GM08714 (cell line): ENCODE results near the gene SNX5.

Experiments used
- H3K4me3 ChIP-seq: fragments of 200-500 bp; sonication (Bioruptor generic); 2 replicates; pipeline ENCODE4 v1.5.1; 2014; ENCODE audit warnings: mild to moderate bottlenecking, low read length, inconsistent platforms
- ZNF274 ChIP-seq: IDR thresholded peaks from 2 replicates; pipeline ENCODE4 v1.6.1; 2012; ENCODE audit warnings: mild to moderate bottlenecking, low read depth, low read length

SNX5 gene

DNA sequence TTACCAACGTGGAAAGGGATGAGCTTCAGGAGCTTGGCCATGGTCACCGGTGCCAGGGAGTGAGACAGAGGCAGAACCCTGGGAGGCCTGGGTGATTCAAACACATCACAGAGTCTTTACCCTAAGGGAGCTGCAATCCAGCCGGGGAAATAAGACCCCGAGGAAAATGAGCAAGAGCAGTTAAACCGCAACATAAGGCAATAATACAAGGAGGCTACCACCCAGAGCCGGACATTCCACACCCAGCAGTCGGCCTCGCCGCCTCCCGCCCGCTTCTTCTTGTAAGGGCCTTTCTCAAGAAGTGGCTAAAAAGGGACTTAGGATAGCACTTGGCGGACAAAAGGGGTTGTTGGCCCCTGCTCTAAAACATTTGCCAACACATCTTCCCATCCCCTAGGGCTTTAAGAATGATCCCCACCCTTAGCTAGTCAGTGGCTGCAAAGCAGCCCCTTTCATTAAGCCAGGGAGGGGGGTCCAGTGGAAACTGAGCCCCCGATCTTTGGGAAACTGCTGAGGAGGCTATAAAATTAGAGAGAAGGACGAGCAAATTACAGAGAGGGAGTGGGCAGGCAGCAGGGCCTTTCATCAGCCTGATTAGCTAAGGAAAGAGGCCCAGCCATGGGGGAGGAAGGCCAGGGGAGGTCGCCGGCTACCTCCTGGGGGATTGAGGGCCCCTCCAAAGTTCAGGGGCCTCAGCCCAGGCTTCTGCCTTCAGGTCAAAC, 34.3 kb downstream of the SNX5 start:
- H3K4me3 ChIP-seq, result no peak overlapping the region
- no peak for TF ChIP-seq ZNF274

DNA sequence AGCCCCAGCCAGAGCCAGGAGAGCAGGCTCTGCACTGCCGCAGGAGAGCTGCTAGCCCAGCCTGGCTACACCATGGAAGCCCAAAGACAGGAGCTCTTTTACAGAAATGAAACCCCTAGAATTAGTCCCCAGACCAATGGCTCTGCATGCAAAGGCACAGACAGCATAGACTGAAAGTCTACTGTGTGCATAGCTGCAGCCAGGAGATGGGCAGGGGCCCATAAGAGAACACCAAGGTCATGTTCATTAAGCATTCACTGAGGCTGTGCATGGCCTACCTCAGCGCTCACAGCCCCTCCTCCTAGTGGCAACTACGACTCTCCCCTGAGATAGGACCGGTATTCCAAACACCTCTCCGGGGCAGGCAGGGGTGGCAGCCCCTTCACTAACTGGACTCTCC, 34.9 kb downstream of the SNX5 start:
- no peak for TF ChIP-seq ZNF274
- no peak overlapping the region for H3K4me3 ChIP-seq

DNA sequence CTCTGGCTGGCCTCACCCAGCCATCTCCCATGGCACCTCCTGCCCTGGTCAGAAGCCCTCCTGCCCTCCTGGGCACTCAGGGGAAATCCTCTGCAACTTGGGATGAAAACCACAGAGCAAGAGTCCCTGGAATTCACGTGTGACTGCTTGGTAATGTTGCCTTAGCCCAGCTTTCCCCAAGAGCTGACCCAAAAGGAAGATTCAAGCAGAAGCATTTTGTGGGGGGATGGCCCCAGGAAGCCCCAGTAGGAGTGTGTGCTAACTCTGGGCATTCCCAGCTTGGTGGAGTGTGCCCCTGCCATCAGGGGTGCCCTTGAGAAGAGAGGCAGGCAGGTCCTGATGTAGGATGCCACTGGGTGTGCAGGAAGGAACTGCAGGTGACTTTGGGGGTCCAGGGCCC, 35.5 kb downstream of the SNX5 start:
- H3K4me3 ChIP-seq, result no peak overlapping the region
- TF ChIP-seq ZNF274, result no peak

DNA sequence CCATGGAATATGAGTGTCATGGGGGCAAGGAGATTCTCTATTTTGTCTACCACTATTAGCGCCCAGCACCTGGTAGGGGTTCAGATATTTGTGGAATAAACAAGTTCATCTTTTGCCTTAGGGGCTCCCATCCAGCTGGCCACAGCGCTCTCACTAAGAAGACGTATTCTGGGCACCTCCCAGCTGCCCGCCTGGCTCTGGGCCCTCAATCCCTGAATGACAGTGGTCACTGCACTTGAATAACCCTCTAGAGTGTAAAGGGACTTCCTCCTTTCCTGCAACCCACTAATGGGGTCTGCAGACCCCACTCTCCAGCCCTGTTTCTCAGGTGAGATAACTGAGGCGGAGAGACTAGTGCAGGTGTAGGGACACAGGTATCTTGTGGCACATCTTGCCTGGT, 36.2 kb downstream of the SNX5 start:
- H3K4me3 ChIP-seq, result no peak overlapping the region
- TF ChIP-seq ZNF274, result no peak

DNA sequence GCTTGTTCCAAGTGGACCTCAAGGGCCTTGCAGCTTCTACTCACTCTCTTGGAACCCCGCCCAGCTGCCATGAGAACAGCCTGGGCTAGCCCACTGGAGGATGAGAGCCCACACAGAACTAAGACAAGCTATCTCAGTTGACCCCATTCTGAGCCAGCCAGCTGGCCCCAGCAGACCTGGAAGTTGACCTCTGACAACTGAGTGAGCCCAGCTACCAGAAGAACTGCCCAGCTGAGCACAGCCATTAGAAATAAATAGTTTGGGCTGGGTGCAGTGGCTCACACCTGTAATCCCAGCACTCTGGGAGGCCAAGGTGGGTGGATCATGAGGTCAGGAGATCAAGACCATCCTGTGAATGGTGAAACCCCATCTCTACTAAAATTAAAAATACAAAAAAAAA, 37.1 kb downstream of the SNX5 start:
- TF ChIP-seq ZNF274, result no peak

DNA sequence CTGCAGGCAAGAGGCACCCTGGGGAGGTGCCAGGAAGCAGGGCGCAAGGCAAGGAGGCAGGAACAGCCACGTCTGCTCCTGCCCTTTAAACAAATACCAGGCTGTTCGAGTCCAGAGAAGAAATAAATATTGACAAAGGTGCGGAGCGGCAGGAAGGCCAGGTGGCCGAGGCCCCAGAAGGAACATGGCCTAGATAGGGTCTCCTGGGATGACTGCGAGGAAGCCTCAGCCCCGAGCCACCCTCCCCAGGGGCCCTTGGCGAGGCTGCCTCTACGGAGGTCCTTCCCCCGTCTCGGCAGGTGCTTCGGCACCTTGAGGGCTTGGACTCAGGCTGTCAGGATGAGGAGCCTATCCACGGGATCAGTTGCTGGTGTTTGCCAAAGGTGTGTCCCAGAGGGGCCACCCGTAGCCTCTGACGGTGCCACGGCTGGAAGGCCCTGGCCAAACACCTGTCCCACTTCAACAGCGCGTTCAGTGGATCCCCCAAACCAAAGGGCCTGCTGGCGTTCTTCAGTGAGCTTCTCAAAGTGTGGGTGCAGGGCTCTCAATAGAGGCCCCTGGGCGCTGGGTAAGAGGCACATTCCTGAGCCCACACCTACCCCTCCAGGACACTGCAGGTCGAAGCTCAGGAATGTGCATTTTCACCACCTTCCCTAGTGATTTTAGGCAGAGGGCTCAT, 39.8 kb downstream of the SNX5 start:
- H3K4me3 ChIP-seq, result no peak overlapping the region
- TF ChIP-seq ZNF274, result no peak

More for the DNA sequence above, 37.1 kb downstream of the SNX5 start:
- H3K4me3 ChIP-seq, result no peak overlapping the region

DNA sequence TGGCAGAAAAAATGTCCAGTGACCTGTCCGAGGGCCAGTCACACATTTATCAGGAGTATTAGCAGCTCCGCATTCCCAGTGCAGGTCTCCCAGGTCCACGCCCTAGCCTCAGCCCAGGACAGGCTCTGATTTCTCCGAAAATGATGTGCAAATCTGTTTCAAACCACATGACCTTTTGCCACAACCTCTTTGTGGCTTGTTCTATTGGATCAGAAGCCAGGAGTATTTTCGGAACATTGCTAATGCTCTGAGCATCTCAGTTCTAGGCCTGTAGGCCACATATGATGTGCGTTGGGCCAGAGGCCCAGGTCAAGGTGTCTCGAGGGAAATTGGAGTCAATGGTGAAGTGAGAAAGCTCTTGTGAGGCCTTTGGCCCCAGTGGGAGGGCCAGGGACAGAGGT, 40.4 kb downstream of the SNX5 start:
- no peak overlapping the region for H3K4me3 ChIP-seq
- TF ChIP-seq ZNF274, result no peak

DNA sequence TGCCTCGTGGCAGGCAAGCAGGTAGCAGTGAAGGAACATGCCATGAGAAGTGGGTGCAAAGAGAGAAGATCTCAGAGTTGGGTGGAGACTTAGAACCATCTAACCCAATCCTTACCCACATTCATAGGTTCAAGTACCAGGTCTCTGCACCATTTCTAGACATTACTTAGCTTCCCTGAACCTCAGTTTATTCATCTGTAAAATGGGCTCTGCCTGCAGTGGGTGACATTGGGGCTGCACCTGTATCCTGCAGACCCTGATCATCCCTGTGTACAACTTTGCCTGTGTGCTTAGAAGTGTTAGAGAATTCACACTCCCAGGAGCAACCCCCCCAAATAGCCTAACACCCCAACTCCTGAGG, 42.7 kb downstream of the SNX5 start:
- H3K4me3 ChIP-seq, result no peak overlapping the region
- TF ChIP-seq ZNF274, result no peak

DNA sequence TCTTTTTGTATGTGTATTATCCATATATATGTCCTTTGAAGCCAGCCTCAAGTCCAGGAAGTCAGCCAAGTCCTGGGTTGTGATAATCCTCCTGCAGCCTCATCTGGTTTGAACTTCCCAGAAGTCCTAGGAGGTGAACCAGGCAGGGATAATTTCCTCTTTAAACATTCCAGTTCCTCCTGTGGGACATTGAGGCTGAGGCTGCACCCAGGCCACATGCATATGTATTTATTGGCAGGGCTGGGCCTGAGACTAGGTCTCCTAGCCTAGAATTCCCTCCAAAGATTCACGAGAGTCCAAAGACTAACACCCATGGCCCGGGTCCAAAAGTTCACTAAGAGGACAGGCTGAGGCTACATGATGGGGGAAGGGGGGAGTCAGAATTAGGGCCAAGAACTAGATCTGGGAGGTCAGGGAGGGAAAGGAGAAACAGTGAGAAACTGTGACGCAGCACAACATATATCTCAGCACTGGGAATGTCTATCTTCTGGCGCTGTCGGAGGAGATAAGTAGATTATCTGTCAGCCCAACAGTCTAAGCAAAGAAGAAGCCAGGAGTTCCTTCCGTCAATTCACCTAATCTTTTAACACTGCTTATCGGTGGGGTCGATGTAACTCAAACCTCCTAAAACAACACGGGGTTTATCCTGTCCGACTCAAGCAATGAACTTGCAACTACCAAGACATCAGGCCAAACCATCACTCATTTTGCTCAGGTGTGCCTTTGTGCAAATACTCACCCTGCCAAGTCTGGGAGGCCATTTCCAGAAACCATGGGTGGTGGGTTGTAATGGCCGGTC, 43.3 kb downstream of the SNX5 start:
- no peak for TF ChIP-seq ZNF274
- no peak overlapping the region for H3K4me3 ChIP-seq

DNA sequence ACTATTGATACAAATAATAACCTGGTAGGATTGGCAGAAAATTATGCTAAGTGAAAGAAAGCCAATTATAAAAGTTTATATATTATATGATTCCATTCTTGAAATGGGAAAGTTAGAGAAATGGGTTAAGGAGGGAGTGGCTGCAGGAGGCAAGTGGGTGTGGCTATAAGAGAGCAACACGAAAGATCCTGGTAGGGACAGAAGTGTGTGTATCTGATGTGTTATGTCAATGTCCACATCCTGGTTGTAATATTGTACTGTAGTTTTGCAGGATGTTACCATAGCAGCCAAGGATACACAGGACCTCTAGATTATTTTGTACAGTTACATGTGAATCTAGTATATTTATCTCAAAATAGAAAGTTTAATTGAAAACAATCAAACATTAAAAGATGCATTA, 46.8 kb downstream of the SNX5 start:
- no peak for TF ChIP-seq ZNF274
- H3K4me3 ChIP-seq, result no peak overlapping the region

DNA sequence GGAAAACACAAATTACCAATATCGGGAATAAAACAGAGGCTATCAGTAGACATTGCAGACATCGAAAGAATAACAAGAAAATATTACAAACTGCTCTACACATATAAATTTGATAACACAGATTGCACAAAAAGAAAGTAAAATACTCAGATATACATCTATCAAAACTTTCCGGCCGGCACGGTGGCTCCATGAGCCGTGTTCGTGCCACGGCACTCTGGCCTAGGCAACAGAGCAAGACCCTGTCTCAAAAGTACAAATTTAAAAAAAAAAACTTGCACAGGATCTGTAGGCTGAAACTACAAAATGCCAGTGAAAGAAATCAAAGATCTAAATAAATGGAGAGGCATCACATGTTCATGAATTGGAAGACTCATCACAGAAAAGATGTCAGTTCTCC, 49.4 kb downstream of the SNX5 start:
- no peak overlapping the region for H3K4me3 ChIP-seq
- no peak for TF ChIP-seq ZNF274

DNA sequence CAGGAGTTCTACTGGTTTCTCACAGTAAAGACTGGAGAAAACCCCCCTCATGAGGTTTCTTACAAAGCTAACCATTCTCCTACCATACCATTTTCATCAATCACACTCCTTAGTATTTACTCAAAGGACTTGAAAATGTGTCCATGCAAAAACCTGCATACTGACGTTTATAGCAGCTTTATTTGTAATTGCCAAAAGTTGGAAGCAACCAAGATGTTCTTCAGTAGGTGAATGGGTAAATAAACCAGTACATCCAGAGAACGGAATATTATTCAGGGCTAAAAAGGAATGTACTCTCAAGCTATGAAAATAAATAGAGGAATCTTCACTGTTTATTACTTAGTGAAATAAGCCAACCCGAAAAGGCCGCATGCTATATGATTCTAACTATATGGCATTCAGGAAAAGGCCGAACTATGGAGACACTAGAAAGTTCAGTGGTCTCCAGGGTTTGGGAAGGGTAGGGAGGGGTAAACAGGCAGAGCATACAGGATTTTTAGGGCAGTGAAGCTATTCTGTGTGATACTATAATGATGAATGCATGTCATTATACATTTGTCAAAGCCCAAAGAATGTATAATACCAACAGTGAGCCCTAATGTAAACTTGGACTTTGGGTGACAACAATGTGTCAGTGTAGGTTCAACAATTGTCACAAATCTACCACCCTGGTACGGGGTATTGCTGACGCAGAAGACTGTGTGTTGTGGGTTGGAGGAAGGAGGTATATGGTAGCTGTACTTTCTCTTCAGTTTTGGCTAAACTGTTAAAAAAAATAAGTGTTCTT, 50.6 kb downstream of the SNX5 start:
- no peak for TF ChIP-seq ZNF274

DNA sequence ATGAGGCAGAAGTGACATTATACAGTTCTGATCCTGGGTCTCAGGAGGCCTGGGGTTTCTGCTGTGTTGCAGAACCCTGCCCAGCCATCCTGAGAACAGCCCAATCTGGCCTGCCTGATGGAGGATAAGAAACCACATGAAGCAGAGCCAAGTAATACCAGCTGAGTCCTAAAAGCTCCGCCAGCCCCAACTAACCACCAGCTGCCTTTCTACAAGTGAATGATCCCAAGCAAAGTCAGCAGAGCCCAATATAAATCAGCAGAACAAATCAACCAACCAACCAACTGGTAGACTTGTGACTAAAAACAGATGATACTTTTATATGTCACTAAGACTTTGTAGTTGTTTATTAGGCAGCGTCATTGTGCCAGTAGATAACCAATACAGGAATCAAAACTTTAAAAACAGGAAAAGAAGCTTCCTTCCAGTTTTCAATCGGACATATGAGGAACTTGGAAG, 52.1 kb downstream of the SNX5 start:
- H3K4me3 ChIP-seq, result no peak overlapping the region
- no peak for TF ChIP-seq ZNF274

More for the DNA sequence above, 50.6 kb downstream of the SNX5 start:
- no peak overlapping the region for H3K4me3 ChIP-seq

DNA sequence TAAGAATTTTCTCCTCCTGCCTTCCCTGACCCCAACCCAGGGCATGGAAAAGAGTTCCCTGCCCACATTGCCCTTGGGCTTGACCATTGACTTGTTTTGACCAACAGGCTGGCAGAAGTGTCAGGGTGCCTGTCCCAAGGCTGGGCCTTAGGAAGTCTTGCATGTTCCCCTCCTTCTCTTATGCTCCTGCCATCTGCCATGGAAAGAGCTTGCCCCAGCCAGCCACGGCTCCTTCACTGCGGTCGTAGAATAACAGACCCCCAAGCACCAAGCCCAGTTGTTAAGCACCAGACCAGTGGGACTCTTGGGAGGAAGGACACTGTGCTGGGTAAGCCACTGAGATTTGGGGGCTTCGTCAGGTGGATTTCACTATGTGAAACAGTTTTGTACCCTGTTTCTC, 53.6 kb downstream of the SNX5 start:
- no peak for TF ChIP-seq ZNF274
- H3K4me3 ChIP-seq, result no peak overlapping the region
